Stimulated activated CD4-positive, alpha-beta T cell treated with anti-CD3 and anti-CD28 coated beads, Interleukin-1b, Interleukin-23, amount 100 ng/mL, for 24 hours (primary cell): Measurements from ENCODE around the gene DBR1.

Experiments
- DNase-seq, 4 experiments: peaks; one replicate each; pipeline ENCODE4 v3.0.0-alpha.2; 2020; ENCODE audit warnings: low read depth in 4 of 4, low spot score in 1 of 4

DBR1 gene, protein sequence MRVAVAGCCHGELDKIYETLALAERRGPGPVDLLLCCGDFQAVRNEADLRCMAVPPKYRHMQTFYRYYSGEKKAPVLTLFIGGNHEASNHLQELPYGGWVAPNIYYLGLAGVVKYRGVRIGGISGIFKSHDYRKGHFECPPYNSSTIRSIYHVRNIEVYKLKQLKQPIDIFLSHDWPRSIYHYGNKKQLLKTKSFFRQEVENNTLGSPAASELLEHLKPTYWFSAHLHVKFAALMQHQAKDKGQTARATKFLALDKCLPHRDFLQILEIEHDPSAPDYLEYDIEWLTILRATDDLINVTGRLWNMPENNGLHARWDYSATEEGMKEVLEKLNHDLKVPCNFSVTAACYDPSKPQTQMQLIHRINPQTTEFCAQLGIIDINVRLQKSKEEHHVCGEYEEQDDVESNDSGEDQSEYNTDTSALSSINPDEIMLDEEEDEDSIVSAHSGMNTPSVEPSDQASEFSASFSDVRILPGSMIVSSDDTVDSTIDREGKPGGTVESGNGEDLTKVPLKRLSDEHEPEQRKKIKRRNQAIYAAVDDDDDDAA

GRCh38 chr3:138174421-138175131 is at the start of gene DBR1:
TSS of gene DBR1 (minus strand) at chr3:138174921. CDS start at chr3:138174795, 126 bp downstream.
- peak; percentile 51 to 70 (median 53) for DNase-seq

GRCh38 chr3:138222942-138223287 is 48.2 kb upstream of the DBR1 start:
- no peak for DNase-seq

- DNase-seq = no peak
These were observed 47.6 kb upstream of the DBR1 start for GRCh38 chr3:138222131-138222941.

- no peak for DNase-seq
These were observed 46.1 kb upstream of the DBR1 start for GRCh38 chr3:138220788-138221187.

DNA sequence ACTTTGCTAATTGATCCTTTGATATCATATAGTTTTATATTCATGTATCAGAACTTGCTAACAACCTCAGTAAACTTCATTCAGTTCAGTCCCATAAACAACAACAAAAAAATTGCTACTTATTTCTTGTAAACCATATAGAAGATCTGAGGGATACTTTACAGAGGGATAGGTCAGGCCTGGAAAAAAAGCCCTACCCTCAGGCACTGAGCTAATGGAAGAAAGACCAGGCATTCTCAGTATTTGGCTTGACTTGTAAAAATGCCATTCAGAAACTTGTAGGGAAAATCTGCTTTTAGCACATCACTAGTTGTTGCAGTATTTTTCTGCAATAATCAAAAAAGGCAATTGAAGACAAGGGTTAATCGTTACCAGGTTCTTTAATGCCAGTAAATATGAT is 45.5 kb upstream of the DBR1 start:
- no peak for DNase-seq

DNA sequence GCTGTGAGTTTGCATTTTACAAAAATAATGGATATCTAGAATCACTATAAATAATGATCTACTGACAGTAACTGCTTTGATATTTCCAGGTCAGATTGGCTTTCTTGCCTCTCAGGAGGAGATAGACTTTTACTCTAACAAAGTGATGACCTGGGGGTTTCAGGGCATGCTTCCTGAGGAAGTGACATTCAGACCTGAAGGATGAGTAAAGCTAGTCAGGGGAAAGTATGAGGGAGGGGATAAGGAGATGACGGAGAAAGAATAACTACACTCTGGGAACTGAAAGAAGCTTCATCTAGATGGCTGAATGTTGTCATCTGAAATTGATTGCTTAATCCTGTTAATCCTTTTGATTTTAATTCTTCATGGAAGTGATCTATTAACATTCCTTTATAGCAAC is 44.5 kb upstream of the DBR1 start:
- DNase-seq = no peak

DNA sequence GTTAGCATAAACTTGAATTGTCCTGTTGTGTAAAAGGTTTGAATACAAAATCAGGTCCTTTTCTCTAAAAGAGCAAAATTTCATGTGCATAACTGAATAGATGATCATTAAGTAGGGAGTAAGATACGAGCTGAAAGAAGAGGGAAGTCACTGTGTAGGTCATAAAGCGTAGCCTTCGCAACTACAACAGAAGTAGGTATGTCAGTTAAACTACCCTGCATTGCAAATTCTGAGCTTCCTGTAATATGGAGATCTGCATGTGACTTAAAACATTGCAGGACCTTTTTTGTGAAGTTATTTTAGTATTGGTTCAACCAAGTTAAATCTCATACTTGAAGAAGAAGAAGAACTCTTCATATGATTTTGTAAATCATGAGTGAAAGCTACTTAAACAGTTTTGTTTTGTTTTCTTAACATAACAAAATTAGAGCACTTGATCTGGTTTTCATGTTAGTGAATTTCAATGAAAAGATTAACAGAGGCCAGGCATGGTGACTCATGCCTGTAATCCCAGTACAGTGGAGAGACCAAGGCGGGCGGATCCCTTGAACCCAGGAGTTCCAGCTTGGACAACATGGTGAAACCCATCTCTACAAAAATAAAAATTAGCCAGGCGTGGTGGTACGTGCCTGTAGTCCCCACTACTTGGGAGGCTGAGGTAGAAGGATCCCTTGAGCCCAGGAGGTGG is 38.8 kb upstream of the DBR1 start:
- DNase-seq = no peak

DNA sequence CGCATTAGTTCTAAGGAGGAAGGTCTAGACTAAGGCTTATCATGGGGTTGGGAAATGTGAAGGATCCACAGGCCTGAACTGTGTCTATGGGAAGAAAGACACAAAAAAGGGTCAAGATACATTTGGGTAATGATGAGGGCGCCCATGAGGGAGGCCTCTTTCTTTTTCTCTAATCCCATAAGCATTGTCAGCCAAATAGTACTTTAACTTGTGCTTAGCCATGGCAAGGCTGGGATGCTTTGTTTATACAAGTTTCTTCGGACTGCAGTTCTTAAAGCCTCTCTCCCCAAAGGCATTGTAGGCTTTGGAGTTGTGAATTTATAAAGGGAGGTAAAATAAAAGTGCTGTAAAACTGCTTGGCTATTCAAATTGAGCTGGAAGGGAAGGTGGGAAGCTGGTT is 35.8 kb upstream of the DBR1 start:
- no peak for DNase-seq

GRCh38 chr3:138206196-138206595 is 31.5 kb upstream of the DBR1 start:
- DNase-seq = no peak

DNA sequence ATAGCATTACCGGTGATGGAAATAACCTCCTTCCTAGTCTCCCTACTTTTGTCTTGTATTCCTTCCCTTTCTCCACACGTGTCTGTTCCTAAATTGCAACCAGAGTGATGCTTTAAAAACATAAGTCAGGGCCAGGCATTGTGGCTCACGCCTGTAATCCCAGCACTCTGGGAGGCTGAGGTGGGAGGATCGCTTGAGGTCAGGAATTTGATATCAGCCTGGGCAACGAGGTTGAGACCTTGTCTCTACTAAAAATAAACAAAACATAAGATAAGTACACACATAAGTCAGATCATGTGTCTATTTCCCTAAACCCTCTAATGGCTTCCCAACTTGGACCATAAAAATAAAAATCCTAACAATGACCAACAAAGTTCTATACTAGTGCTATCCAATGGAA is 30.8 kb upstream of the DBR1 start:
- no peak for DNase-seq

DNA sequence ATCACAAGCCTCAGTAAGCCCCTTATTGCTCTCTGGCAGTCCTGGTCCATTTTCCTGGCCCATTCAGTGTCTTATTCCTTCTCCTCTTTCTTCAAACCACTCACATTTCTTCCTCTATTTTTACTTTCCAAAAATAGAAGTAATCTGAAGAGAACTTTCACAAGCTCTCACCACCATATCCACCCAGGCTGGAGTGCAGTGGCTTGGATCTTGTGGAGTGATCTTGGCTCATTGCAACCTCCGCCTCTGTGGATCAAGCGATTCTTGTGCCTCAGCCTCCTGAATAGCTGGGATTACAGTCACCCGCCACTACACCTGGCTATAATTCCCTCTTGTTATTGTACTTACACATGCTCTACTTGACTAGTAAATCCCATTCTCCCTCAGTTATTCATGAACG is 29.2 kb upstream of the DBR1 start:
- no peak for DNase-seq

- DNase-seq = no peak
These were observed 28.4 kb upstream of the DBR1 start for GRCh38 chr3:138202945-138203701.

DNA sequence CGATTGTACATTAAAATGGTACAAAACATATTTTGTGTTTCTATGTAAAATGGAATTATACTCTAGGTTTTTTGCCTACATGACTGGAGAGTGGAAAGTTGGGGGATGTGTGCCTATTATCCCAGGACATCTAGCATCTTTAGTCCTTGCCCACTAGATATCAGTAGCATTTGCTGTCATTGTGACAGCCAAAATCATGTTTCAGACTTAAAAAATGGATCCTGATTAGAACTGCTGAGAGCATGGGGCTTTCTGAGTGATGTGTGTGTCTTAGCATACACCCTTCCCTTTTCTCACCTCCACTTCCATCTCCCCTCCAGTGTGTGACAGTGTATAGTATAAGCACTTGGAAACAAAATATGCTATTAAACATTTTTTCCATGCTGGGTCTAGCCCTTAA is 25.7 kb upstream of the DBR1 start:
- no peak for DNase-seq

GRCh38 chr3:138199851-138200250 is 25.1 kb upstream of the DBR1 start:
- no peak for DNase-seq

DNA sequence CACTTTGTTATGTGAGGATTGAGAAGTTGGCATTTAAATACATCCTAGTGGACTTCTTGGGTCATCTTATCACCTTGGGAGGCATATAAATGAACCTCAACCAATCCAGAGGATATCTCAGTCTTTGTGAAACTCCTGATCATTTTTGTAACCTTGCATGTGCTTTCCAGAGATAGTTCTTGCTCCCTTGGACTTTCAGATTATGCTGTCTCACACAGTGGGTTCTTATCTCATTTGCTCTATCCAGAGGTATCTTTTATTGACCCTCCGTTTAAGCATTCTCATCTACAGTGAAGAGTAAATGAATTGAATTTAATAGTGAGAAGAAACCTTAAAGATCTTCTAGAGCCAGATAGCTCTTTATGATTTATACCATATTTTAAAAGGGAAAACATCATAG is 22.8 kb upstream of the DBR1 start:
- DNase-seq = no peak

GRCh38 chr3:138197058-138197457 is 22.3 kb upstream of the DBR1 start:
- no peak for DNase-seq

- no peak for DNase-seq
These were observed 21.3 kb upstream of the DBR1 start for GRCh38 chr3:138196023-138196422.

GRCh38 chr3:138195481-138195880 is 20.8 kb upstream of the DBR1 start:
- no peak for DNase-seq

GRCh38 chr3:138188013-138188730 is 13.5 kb upstream of the DBR1 start:
- DNase-seq = no peak
